Measurements from ENCODE around the gene SMARCB1.

SMARCB1 gene

DNA sequence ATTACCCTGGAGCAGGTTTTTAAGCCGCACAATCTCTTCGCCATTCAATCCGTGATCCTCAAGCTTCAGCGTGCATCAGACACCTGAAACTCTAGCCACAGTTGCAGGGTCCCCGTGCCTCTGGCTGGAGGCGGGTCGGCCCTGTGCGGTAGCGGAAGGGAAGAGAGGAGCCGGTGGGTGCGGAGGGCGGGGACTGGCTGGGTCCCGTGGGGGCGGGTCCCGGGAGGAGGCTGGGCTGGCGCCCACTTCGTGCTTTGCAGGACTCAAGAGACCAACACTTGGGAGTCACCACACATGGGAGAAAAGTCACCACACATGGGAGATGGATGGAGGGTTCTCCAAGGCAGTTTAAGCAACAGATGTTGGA lies 23.2 kb upstream of the SMARCB1 start:
- peak overlapping the region; percentile 15; the same call in 1 of the 2 replicates for H3K9ac ChIP-seq (ENCODE audit: low read length)
- peak overlapping the region; percentile 37 for H3K27ac ChIP-seq (ENCODE audit: low read depth, low read length)
- no peak overlapping the region for H2AFZ ChIP-seq (ENCODE audit: low read depth, low read length, severe bottlenecking)
- H3F3A ChIP-seq (ENCODE audit: insufficient read depth) = peaks cover 7% of the 10 kb centered on the region; the same call in 1 of the 2 replicates
- no peaks in the 10 kb centered on the region for H3K27me3 ChIP-seq (ENCODE audit: low read length)
- H3K79me2 ChIP-seq (ENCODE audit: insufficient read depth, low read length) = peaks cover 5% of the 10 kb centered on the region; the same call in 1 of the 2 replicates
- no peaks in the 10 kb centered on the region for H3K36me3 ChIP-seq (ENCODE audit: low read length)
- H3K9me3 ChIP-seq (ENCODE audit: insufficient read depth, low read length) = no peaks in the 10 kb centered on the region
- H3K4me3 ChIP-seq (ENCODE audit: insufficient read depth, low read length, poor library complexity, severe bottlenecking) = peak overlapping the region; percentile 2
- H3K4me2 ChIP-seq (ENCODE audit: low read depth, low read length, poor library complexity, severe bottlenecking) = peak overlapping the region; percentile 34
- no peaks in the 10 kb centered on the region for H3K9me2 ChIP-seq (replicated peaks; ENCODE audit: insufficient read depth, low read length)
- no peak for TF ChIP-seq EZH2phosphoT487 (conservative IDR thresholded peaks at IDR 0.05; ENCODE audit: low read length)
- TF ChIP-seq, protein P1, sequence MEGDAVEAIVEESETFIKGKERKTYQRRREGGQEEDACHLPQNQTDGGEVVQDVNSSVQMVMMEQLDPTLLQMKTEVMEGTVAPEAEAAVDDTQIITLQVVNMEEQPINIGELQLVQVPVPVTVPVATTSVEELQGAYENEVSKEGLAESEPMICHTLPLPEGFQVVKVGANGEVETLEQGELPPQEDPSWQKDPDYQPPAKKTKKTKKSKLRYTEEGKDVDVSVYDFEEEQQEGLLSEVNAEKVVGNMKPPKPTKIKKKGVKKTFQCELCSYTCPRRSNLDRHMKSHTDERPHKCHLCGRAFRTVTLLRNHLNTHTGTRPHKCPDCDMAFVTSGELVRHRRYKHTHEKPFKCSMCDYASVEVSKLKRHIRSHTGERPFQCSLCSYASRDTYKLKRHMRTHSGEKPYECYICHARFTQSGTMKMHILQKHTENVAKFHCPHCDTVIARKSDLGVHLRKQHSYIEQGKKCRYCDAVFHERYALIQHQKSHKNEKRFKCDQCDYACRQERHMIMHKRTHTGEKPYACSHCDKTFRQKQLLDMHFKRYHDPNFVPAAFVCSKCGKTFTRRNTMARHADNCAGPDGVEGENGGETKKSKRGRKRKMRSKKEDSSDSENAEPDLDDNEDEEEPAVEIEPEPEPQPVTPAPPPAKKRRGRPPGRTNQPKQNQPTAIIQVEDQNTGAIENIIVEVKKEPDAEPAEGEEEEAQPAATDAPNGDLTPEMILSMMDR (IDR thresholded peaks at IDR 0.05; ENCODE audit: insufficient read depth, low read length, poor library complexity, severe bottlenecking) = no peak
- H4K20me1 ChIP-seq (ENCODE audit: low read depth, low read length) = no peaks in the 10 kb centered on the region

DNA sequence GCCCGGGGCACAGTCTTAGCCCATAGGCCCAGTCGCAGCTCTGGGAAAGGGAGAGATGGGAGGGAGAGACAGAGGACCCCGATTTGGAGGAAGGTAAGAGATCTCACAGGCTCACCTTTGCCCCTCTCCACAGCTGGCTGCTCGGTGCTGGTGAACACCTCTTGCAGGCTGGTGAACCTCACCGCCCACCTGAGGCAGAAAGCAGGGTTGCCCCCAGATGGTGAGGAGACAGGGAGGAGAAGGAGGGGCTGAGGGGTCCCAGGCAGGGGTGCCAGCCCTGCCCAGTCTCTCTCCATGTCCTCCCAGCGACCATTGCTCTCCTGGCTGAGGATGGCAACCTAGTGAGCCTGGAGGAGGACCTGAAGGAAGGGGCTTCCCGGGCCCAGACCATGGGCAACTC lies 22.8 kb upstream of the SMARCB1 start:
- Histone ChIP-seq H3K79me2 (ENCODE audit: insufficient read depth, low read length) (peaks cover 5% of the 10 kb centered on the region; the same call in 1 of the 2 replicates), H3K36me3 (ENCODE audit: low read length) (no peaks in the 10 kb centered on the region), H3K9ac (ENCODE audit: low read length) (peak overlapping the region; percentile 15; the same call in 1 of the 2 replicates), H3K9me3 (ENCODE audit: insufficient read depth, low read length) (no peaks in the 10 kb centered on the region), H3K27ac (ENCODE audit: low read depth, low read length) (peak overlapping the region; percentile 37), H4K20me1 (ENCODE audit: low read depth, low read length) (no peaks in the 10 kb centered on the region), H3K4me2 (ENCODE audit: low read depth, low read length, poor library complexity, severe bottlenecking) (peak overlapping the region; percentile 34), H3K27me3 (ENCODE audit: low read length) (no peaks in the 10 kb centered on the region), H2AFZ (ENCODE audit: low read depth, low read length, severe bottlenecking) (no peak overlapping the region), H3K9me2 (replicated peaks; ENCODE audit: insufficient read depth, low read length) (no peaks in the 10 kb centered on the region), H3K4me3 (ENCODE audit: insufficient read depth, low read length, poor library complexity, severe bottlenecking) (no peak overlapping the region), H3F3A (ENCODE audit: insufficient read depth) (peaks cover 7% of the 10 kb centered on the region; the same call in 1 of the 2 replicates)
- TF ChIP-seq EZH2phosphoT487 (conservative IDR thresholded peaks at IDR 0.05; ENCODE audit: low read length) = no peak
- TF ChIP-seq, protein P1 (IDR thresholded peaks at IDR 0.05; ENCODE audit: insufficient read depth, low read length, poor library complexity, severe bottlenecking) = no peak

DNA sequence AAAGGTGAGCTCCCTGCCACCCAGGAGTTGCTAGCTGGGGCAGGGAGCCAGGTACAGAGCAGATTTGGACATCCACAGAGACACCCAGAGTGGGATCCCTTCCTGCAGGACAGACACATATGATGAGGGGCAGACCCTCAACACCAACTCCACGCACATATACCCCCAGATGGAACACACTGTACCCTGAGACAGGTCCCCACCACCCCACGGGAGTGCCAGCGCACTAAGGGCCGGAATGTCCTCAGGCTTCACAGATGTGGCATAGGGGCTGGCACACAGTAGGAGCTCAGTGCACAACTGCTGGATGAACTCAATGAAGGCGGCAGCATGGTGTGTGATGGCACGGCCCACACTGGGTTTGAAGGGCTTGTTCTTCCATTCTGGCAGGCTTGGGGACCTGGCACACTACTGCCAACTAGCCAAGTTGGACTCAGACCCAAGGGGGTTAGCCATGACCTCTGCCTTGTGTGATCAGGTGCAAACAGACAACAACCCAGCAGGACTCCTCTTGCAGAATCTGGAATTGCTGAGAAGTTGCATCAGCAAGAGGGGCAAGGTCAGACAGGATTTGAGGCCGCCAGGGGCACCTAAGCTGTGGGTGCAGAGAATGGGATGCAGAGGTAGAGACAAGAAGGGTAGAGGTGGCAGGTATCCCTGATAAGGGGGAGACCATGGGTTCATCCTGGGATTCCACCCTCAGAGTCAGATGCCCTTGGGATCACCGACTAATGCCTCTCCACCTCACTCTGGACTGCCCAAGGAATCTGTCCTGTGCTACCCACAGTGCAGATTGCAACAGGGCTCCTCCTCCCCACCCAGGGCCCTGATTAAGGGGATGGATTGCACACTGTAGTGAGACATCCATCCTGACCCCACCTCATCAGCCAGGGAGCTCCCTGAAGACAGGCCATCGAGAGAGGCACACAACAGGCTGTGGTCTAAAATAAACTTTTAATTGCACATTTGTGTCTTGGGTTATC lies 21.6 kb upstream of the SMARCB1 start:
- no peaks in the 10 kb centered on the region for H3K9me3 ChIP-seq (ENCODE audit: insufficient read depth, low read length)
- peaks cover 9% of the 10 kb centered on the region; the same call in 1 of the 2 replicates for H3F3A ChIP-seq (ENCODE audit: insufficient read depth)
- H2AFZ ChIP-seq (ENCODE audit: low read depth, low read length, severe bottlenecking) = no peak overlapping the region
- H3K79me2 ChIP-seq (ENCODE audit: insufficient read depth, low read length) = peaks cover 5% of the 10 kb centered on the region; the same call in 1 of the 2 replicates
- no peaks in the 10 kb centered on the region for H4K20me1 ChIP-seq (ENCODE audit: low read depth, low read length)
- no peaks in the 10 kb centered on the region for H3K36me3 ChIP-seq (ENCODE audit: low read length)
- peak overlapping the region; percentile 65 for H3K4me2 ChIP-seq (ENCODE audit: low read depth, low read length, poor library complexity, severe bottlenecking)
- peak overlapping the region; percentile 46 for H3K27ac ChIP-seq (ENCODE audit: low read depth, low read length)
- H3K9me2 ChIP-seq (replicated peaks; ENCODE audit: insufficient read depth, low read length) = no peaks in the 10 kb centered on the region
- TF ChIP-seq, protein P1 (IDR thresholded peaks at IDR 0.05; ENCODE audit: insufficient read depth, low read length, poor library complexity, severe bottlenecking) = no peak
- TF ChIP-seq EZH2phosphoT487 (conservative IDR thresholded peaks at IDR 0.05; ENCODE audit: low read length) = no peak
- no peak overlapping the region for H3K4me3 ChIP-seq (ENCODE audit: insufficient read depth, low read length, poor library complexity, severe bottlenecking)
- H3K27me3 ChIP-seq (ENCODE audit: low read length) = no peaks in the 10 kb centered on the region
- peak overlapping the region; percentile 21; the same call in 1 of the 2 replicates for H3K9ac ChIP-seq (ENCODE audit: low read length)

Measured in SU-DHL-6 (cell line).